LNCaP clone FGC (cell line): ENCODE data around the gene FIBCD1.

Experiments
- DNase-seq: peaks from one replicate; pipeline ENCODE4 v3.0.0-alpha.2; 2011; ENCODE audit warnings: low read depth
- H3K4me3 ChIP-seq: 2 replicates; pipeline ENCODE4 v1.5.1; 2011; ENCODE audit warnings: mild to moderate bottlenecking, low read depth, low read length, control low read depth
- TF ChIP-seq, protein P1 (sequence below): IDR thresholded peaks from 2 replicates; pipeline ENCODE4 v1.5.1; 2012; ENCODE audit warnings: mild to moderate bottlenecking; ENCODE audit not compliant: control insufficient read depth, insufficient read depth; ENCODE audit errors: extremely low read depth

Gene FIBCD1

DNA sequence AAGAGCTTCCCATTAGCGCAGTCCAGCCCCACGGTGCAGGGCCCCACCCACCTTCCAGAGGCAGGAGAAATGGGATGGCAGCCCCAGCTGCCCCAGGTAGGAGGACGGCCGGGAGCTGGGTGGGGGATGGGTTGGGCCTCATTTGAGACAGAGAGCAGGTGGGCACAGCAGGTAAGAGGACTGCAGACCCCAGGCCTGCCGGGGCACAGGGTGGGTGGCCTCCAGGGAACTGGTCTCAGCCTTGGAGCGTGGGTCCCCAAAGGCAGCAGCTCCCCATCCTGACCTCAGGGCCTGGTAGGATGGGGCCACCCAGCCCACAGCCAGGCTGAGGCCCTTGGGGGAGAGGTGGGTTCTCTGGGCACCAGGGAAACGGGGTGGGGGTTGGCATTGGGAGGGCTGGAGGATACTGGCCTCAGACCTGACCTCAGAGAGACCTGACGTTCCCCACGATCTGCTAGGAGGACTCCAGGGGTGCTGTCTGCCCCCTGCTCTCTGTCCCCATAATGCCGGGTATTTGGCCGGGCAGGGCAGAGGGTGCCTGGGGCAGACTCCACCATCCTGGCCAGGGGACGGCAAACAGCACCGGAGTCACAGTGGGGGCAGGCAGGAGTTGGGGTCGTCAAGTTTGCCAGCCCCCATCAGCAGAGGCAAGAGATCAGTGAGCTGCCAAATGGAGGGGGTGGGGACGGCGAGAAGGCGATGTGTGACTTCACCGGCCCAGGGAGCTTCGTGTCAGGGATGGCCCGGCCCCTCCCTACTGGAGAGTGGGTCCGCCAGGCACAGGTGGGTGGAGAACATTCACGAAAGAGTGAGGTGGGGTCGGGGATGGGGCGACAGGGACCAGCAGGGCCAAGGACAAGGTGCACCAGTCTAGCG, 35.6 kb downstream of the FIBCD1 start:
- no peak for DNase-seq
- TF ChIP-seq, protein P1, sequence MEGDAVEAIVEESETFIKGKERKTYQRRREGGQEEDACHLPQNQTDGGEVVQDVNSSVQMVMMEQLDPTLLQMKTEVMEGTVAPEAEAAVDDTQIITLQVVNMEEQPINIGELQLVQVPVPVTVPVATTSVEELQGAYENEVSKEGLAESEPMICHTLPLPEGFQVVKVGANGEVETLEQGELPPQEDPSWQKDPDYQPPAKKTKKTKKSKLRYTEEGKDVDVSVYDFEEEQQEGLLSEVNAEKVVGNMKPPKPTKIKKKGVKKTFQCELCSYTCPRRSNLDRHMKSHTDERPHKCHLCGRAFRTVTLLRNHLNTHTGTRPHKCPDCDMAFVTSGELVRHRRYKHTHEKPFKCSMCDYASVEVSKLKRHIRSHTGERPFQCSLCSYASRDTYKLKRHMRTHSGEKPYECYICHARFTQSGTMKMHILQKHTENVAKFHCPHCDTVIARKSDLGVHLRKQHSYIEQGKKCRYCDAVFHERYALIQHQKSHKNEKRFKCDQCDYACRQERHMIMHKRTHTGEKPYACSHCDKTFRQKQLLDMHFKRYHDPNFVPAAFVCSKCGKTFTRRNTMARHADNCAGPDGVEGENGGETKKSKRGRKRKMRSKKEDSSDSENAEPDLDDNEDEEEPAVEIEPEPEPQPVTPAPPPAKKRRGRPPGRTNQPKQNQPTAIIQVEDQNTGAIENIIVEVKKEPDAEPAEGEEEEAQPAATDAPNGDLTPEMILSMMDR = no peak
- H3K4me3 ChIP-seq = no peak overlapping the region

GRCh38 chr9:130902204-130903185, 36.6 kb downstream of the FIBCD1 start:
- DNase-seq = no peak
- H3K4me3 ChIP-seq = no peak overlapping the region
- TF ChIP-seq, protein P1 = no peak

GRCh38 chr9:130901498-130902203, 37.4 kb downstream of the FIBCD1 start:
- no peak for DNase-seq
- TF ChIP-seq, protein P1 = no peak

GRCh38 chr9:130900701-130901497, 38.1 kb downstream of the FIBCD1 start:
- H3K4me3 ChIP-seq = no peak overlapping the region
- TF ChIP-seq, protein P1 = no peak
- DNase-seq = no peak

More at GRCh38 chr9:130901498-130902203, 37.4 kb downstream of the FIBCD1 start:
- H3K4me3 ChIP-seq = no peak overlapping the region

DNA sequence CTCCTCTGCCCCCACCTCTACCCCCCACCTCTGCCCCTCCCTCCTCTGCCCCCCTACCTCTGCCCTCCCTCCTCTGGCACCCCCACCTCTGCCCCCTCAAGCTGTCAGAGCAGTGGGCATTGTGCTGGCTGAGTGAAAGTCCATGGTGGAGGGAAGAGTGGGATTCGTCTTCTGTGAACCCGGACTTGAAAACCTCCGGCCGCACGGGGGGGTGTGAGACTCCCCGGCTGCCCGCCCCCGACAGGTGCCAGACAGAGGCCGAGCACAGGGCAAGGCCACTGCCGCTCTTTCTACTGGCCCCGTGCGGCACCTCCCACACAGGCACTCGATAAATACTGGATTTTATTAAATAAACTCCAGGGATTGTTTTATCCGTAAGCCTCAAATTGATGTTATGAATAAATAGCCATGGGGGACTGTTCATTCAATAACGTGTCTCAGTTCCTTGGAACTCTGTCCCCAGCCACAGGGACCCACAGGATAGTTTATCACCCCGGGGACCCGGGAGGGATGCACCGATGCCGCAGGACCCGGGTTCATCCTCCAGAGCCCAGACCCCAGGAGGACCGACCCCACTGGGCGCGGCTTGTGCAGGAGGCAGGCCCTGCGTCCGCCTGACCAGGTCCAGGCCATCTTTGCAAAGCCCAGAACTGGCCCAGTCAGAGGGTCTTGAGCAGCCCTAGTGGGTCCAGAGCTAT, 39.8 kb downstream of the FIBCD1 start:
- no peak for DNase-seq
- H3K4me3 ChIP-seq = no peak overlapping the region
- TF ChIP-seq, protein P1 = no peak
